ENCODE data around the gene FOXQ1.
"Not testable (repeated sequence)": the region's sequence is repeated elsewhere in the genome, so short reads cannot be mapped to it uniquely, and the experiment has no call there.

FOXQ1 gene

DNA sequence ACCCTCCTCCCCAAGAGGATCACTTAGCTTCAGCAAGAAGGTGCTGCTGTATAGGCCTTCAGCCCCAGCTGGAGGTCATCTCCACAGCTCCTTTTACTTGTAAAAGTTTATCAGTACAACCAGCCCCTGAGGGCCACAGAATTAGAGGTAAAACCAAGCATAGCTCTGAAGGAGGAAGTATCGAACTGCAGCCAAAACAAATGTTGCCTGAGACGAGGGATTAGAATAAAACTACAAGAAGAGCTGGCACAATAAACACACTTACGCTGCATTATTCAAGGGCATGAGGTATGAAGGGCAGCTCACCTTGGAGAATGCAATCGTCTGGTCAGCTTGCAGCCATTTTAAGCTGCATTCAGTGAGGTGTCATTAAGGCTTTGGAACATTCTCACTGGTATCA, 21.1 kb upstream of the FOXQ1 start:
- DNase-seq (ENCODE audit: low read depth in 3 of 3, low spot score in 1 of 3), result no peak

DNA sequence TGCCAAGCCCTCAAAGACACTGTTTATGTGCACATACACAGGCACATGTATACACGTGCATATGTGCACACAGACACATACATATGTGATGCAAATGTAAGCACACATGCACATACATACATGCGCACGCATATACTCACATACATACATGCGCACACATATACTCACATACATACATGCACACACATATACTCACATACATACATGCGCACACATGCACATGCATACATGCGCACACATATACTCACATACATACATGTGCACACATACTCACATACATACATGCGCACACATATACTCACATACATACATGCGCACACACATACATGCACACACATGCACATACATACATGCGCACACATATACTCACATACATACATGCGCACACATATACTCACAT, 20.5 kb upstream of the FOXQ1 start:
- no peak for DNase-seq (ENCODE audit: low read depth in 3 of 3, low spot score in 1 of 3)

DNA sequence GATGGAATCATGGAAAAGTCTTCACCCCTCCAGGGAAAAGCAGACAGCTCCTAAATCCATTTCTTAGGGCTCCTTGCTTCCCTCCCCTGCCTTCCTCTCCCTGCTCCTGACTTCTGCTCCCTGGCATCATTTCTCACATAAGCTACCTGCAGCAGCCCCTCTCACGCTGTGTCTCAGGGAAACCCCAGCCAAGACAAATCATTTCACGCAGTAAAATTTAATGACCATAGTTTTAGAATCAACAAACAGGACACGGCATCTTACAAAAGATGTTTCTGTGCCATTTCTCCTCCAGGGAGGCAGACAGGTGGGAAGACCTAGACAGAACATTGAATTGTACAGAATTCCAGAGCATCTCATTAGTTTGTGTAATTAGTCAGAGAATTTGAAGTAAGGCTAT, 16.5 kb upstream of the FOXQ1 start:
- no peak for DNase-seq (ENCODE audit: low read depth in 3 of 3, low spot score in 1 of 3)

- no peak for DNase-seq (ENCODE audit: low read depth in 3 of 3, low spot score in 1 of 3)
Measured at GRCh38 chr6:1296079-1296478, 15.8 kb upstream of the FOXQ1 start.

GRCh38 chr6:1296542-1296941, 15.4 kb upstream of the FOXQ1 start:
- DNase-seq (ENCODE audit: low read depth in 3 of 3, low spot score in 1 of 3), result no peak

DNA sequence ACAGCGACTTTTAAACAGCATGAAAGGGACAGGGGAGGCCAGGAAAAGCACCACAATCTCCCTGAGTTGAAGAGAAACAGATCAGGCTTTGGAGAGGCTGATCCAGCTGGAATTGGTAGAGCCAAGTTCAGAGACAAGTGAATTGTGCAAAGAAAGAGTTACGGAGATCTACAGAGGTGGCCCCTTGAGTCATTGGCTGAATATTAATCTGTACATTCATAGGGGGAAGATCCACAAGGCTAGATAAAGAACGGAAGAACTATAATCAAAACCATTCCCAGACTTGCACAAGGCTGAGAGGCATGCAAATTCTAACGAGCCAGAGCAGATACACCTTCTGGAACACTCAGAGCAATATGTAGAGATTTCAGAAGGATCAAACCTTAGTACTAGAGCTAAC, 14.2 kb upstream of the FOXQ1 start:
- no peak for DNase-seq (ENCODE audit: low read depth in 3 of 3, low spot score in 1 of 3)

DNA sequence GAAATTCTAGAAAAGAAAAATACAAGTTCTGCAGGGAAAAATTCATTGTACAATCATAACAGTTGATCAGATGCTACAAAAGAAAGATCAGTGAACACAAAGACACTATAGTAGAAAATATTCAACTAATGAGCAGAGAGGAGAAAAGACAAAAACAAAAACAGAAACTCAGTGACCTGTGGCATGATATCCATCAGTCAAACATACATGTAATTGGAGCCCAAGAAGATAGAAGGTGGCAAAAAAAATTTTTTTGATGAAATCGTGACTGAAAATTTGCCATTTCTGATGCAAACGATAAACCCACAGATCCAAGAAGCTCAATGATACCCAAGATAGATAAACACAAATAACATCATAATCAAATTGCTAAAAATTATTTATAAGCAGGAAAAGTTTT, 13.1 kb upstream of the FOXQ1 start:
- no peak for DNase-seq (ENCODE audit: low read depth in 3 of 3, low spot score in 1 of 3)

DNA sequence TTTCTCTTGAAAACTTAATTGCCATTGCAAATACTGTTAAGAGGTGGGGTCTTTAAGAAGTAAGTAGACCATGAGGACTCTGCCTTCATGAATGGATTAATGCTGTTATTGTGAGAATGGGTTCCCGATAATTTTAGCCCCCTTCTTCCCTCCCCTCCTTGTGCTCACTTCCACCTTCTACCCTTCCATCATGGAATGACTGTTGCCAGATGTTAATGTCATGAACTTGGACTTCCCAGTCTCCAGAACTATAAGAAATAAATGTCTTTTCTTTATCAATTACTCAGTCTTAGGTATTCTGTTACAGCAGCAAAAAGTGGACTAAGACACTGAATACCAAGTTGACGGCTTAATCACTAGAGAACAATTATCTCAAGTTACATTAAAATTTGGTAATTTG, 5.8 kb upstream of the FOXQ1 start:
- DNase-seq (ENCODE audit: low read depth in 3 of 3, low spot score in 1 of 3), result no peak

DNA sequence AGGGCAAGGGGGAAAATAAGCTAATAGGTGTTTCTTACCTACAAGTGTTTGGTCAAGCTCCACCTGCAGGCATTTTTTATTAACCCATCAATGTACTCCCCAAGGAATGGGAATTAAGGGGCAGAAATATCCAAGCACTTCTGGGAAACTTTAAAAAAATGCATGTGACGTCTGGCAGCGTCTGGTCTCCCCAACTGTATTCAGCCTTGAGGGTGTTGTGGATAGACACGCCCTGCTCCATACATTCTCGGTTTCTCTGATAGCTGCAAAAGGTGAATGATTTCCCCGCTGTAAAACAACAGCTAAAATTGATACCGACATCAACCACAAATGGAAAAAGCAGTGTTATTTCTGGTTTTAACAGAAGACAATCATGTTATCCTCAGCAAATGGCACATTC, 2.5 kb upstream of the FOXQ1 start:
- DNase-seq (ENCODE audit: low read depth in 3 of 3, low spot score in 1 of 3), result no peak

GRCh38 chr6:1310628-1311399, 1.1 kb upstream of the FOXQ1 start:
- DNase-seq (ENCODE audit: low read depth in 3 of 3, low spot score in 1 of 3), result no peak

DNA sequence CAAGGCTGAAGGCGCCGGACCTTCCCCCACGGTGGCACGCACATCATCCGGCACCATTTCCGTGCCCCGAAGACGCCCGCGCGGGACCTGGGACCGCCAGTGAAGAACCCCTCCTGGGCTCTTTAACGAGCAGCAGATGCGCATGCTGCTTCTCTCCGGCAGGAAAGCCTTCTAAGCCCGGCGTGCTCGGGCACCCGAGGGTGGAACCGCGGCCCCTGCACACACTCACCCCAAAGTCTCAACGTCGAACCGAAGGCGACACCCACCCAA, 240 bp downstream of the FOXQ1 start:
- DNase-seq (ENCODE audit: low read depth in 3 of 3, low spot score in 1 of 3), result no peak

DNA sequence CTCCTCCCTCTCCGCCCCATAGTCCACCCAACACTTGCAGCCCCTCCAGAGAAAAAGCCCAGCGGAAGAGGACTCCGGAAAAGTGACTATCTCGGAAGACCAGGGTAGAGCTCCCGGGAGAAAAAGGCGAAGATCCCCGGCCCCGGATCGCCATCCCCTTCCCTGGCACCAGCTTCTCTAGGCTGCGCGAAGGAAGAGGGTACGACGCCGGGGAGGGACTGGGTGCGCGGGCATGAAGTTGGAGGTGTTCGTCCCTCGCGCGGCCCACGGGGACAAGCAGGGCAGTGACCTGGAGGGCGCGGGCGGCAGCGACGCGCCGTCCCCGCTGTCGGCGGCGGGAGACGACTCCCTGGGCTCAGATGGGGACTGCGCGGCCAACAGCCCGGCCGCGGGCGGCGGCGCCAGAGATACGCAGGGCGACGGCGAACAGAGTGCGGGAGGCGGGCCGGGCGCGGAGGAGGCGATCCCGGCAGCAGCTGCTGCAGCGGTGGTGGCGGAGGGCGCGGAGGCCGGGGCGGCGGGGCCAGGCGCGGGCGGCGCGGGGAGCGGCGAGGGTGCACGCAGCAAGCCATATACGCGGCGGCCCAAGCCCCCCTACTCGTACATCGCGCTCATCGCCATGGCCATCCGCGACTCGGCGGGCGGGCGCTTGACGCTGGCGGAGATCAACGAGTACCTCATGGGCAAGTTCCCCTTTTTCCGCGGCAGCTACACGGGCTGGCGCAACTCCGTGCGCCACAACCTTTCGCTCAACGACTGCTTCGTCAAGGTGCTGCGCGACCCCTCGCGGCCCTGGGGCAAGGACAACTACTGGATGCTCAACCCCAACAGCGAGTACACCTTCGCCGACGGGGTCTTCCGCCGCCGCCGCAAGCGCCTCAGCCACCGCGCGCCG, 822 bp downstream of the FOXQ1 start:
- no peak for DNase-seq (ENCODE audit: low read depth in 3 of 3, low spot score in 1 of 3)

GRCh38 chr6:1313384-1313766, 1.5 kb downstream of the FOXQ1 start:
- DNase-seq (ENCODE audit: low read depth in 3 of 3, low spot score in 1 of 3), result no peak

GRCh38 chr6:1313767-1314503, 2.0 kb downstream of the FOXQ1 start:
- no peak for DNase-seq (ENCODE audit: low read depth in 3 of 3, low spot score in 1 of 3)

- DNase-seq (ENCODE audit: low read depth in 3 of 3, low spot score in 1 of 3), result no peak
Measured at GRCh38 chr6:1314617-1315016, 2.7 kb downstream of the FOXQ1 start.

- no peak for DNase-seq (ENCODE audit: low read depth in 3 of 3, low spot score in 1 of 3)
Measured at GRCh38 chr6:1315201-1315559, 3.3 kb downstream of the FOXQ1 start.

GRCh38 chr6:1315560-1316386, 3.9 kb downstream of the FOXQ1 start:
- DNase-seq (ENCODE audit: low read depth in 3 of 3, low spot score in 1 of 3), result no peak

GRCh38 chr6:1316489-1316971, 4.6 kb downstream of the FOXQ1 start:
- no peak for DNase-seq (ENCODE audit: low read depth in 3 of 3, low spot score in 1 of 3)

DNA sequence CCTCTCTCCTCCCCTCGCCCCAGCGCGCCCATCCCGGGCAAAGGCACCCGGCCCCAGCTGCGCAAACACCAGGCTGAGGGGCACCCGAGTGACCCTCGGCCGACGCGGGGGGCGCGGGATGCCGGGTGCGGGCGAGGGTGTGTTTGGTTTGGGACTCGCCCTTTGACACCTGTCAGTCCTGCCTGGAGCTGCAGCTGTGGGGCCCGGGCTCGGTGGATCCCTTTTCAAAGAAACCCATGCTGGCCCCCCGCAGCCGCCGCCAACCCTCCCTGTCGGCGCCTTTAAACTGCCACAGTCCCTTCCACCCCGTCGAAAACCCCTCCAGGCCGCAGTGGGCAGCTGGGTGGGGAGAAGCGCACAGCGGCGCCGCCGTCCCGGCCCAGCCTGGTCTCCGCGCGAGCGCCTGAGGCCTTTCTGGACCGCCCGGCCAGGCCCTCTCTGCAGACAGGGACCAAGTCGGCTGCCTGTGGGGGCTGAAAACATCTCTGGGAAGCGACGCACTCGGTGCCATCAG, 5.5 kb downstream of the FOXQ1 start:
- DNase-seq (ENCODE audit: low read depth in 3 of 3, low spot score in 1 of 3), result no peak

DNA sequence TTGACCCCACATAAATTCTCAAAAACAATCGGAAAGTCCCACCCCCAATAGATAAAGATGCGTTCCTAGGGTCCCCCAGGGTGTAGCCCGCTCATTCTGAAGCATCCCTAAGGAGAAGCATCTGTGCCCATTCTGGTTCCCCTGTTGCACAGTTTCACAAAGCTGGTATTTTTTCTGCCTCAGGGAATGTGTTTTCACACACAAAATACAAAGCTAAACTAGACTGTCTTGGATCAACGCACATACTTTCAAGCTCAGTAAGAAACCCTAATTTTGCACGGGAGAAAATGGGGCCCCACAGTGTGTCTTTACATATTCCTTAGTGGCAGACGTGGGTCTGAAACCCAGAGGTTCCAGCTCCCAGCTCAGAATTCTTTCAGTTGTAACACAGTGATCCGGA, 6.1 kb downstream of the FOXQ1 start:
- no peak for DNase-seq (ENCODE audit: low read depth in 3 of 3, low spot score in 1 of 3)

- not testable (repeated sequence) for DNase-seq (ENCODE audit: low read depth in 3 of 3, low spot score in 1 of 3)
Measured at GRCh38 chr6:1318584-1318983, 6.7 kb downstream of the FOXQ1 start.
